RWPE1 (cell line): ENCODE results near the gene NACC2.

Experiments
- CTCF ChIA-PET: fragments of 350-600 bp; sonication (Branson Sonifier 250); formaldehyde crosslinking; extraction: SDS; loops from one replicate; lab custom pipeline; 2021; lab: Yijun Ruan, JAX
- POLR2A ChIA-PET: fragments of 400-600 bp; formaldehyde crosslinking; extraction: SDS; loops from one replicate; lab custom pipeline; 2020; ENCODE audit warnings: antibody characterized with exemption; ENCODE audit not compliant: low non-redundant PET; lab: Yijun Ruan, JAX
- DNase-seq: peaks from one replicate; pipeline ENCODE4 v3.0.0; 2012; ENCODE audit warnings: low spot score
- H3K27ac ChIP-seq: fragments of 450-650 bp; 2 replicates; pipeline ENCODE4 v1.5.1; 2017
- TF ChIP-seq, protein P1 (sequence below): fragments of 450-650 bp; conservative IDR thresholded peaks from 2 replicates; pipeline ENCODE4 v1.5.1; 2017; ENCODE audit warnings: low read depth, mild to moderate bottlenecking

Gene NACC2

DNA sequence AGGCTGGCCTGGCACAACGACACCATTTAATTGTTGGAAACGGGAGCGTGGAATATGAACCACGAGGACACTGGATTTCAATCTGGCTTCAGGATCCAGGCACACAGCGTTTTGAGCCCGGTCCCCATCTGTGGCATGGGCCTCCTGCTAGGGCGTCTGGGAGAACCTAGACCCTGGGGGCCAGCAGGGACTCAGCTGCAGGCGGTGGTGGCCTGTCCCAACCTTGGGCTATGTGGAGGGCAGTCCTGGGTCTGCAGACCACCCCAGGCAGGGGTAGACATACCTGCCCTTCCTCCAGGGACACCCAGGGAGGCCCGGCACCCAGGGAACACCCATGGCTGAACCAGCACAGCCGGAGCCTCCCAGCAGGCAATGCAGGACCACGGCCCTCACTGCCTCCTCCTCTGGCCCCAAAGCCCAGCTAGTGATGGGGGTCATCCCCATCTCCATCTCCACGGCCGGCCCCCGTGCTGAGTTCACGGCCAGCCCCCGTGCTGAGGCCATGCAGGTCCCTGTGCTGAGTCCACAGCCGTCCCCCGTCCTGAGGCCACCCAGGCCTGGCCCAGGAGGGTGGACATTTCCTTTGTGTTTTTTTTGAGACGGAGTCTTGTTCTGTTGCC lies 115.4 kb downstream of the NACC2 start:
- peak overlapping the region; percentile 15 for H3K27ac ChIP-seq
- TF ChIP-seq, protein P1, sequence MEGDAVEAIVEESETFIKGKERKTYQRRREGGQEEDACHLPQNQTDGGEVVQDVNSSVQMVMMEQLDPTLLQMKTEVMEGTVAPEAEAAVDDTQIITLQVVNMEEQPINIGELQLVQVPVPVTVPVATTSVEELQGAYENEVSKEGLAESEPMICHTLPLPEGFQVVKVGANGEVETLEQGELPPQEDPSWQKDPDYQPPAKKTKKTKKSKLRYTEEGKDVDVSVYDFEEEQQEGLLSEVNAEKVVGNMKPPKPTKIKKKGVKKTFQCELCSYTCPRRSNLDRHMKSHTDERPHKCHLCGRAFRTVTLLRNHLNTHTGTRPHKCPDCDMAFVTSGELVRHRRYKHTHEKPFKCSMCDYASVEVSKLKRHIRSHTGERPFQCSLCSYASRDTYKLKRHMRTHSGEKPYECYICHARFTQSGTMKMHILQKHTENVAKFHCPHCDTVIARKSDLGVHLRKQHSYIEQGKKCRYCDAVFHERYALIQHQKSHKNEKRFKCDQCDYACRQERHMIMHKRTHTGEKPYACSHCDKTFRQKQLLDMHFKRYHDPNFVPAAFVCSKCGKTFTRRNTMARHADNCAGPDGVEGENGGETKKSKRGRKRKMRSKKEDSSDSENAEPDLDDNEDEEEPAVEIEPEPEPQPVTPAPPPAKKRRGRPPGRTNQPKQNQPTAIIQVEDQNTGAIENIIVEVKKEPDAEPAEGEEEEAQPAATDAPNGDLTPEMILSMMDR: no peak
- CTCF ChIA-PET: no interaction called here
- POLR2A ChIA-PET: no interaction called here
- DNase-seq: no peak

DNA sequence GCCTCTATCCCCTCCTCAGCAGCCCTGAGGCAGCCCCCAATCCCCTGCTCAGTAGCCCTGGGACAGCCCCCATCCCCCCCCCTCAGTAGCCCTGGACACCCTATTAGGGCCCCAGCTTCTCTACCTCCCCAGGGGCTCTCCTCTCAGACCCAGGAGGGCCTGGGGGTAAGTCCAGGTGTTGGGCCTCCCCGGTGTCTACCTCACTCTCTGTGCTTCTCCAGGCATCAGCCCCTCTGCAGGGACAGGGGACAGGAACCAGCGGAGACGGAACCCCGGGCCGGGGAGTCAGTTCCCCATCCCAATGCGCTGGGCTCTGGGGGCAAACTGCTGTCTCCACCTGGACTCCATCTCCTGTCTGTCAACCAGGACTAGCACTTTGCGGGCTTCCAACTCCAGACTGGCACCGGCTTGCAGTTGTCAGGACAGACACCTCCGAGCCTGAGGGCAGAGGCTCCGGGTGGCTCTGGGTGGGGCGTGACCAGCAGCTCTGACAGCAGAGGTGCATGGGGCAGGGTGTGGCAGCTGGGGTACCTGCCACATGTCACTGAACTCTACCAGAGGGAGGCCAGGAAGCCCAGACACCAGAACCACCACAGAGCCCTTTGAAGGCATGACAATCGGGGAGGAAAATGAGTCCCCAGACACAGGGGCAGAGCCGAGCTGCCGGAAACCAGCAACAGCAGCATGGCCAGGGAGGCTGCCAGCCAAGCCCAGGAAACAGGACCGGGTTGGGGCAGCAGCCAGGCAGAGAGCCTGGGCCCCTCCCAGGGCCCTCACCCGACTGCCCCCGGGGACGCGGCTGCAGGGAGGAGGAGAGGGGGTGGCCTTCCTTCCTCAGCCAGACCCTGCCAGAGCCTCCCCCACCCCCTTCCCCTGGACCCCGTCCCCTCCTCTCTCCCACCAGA lies 116.2 kb downstream of the NACC2 start:
- no peak for DNase-seq
- TF ChIP-seq, protein P1: no peak
- ChIA-PET POLR2A (no interaction called here), CTCF (no interaction called here)
- H3K27ac ChIP-seq: peak overlapping the region; percentile 15

DNA sequence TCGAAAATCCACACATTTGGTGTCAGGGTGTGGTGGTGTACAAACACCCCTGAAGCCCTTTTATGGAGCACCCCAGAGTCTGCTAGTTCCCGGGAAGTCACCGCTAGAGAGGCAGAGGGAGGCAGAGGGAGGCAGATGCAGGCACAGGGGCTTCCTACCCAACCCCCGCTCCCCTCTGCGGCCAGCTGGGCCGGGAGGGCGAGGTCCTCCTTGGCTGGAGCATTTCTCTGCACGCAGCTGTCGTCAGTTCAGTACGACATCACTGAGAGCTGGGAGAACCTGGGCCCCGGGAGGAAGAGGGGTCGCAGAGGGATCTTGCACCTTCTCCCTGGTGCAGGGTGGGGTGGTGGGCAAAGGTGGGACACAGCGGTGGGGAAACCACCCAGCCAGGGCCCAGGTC lies 118.1 kb downstream of the NACC2 start:
- ChIA-PET CTCF (no interaction called here), POLR2A (no interaction called here)
- no peak for DNase-seq
- TF ChIP-seq, protein P1: no peak
- H3K27ac ChIP-seq: no peak overlapping the region

DNA sequence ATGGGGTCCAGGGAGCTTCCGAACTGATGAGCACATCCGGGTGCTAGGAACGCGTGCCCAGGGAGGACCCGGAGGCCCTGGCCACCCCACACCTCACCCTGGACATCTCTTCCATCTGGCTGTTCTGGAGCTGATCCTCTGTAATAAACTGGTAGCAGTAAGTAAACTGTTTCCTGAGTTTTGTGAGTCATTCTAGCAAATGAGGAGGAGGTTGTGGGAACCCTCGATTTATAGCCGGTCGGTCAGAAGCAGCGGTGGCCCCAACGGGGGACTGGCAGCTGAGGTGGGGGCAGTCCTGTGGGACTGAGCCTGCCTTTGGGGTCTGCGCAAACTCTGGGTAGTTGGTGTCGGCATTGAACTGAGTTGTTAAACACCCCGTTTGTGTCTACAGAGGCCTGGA lies 118.6 kb downstream of the NACC2 start:
- POLR2A ChIA-PET: no interaction called here
- DNase-seq: no peak
- CTCF ChIA-PET: interaction anchor here (1.0 kb wide), 1 partner anchor 9 kb away, joined by 5 read pairs; no protein-coding TSS in a partner anchor
- TF ChIP-seq, protein P1: no peak
- no peak overlapping the region for H3K27ac ChIP-seq

DNA sequence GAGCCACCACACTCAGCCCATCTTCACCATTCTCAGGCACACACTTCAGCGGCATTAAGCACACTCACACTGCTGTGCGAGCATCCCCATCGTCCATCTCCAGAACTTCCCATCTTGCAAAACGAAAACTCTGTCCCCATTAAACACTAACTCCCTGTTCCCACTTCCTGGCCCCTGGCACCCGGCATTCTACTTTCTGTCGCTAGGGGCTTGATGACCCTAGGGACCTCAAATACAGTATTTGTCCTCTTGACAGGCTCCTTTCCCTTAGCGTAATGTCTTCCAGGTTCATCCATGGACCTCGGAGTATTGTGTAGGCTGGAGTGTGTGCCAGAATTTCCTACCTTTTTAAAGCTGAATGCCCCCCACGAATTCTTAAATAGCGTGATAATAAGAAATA lies 119.3 kb downstream of the NACC2 start:
- DNase-seq: no peak
- no peak overlapping the region for H3K27ac ChIP-seq
- ChIA-PET POLR2A (no interaction called here), CTCF (interaction anchor here (1.0 kb wide), 1 partner anchor 8 kb away, joined by 5 read pairs; no protein-coding TSS in a partner anchor)
- TF ChIP-seq, protein P1: no peak

DNA sequence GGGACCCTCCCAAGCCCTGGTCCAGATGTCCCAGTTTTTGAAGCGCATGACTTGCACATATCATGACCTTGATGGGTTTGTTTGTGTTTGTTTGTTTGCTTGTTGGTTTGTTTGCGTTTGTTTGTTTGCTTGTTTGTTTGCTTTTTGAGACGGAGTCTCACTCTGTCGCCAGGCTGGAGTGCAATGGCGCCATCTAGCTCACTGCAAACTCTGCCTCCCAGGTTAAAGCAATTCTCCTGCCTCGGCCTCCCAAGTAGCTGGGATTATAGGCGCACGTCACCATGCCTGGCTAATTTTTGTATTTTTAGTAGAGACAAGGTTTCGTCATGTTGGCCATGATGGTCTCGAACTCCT lies 120.9 kb downstream of the NACC2 start:
- H3K27ac ChIP-seq: no peak overlapping the region
- CTCF ChIA-PET: no interaction called here
- TF ChIP-seq, protein P1: no peak
- no peak for DNase-seq
- POLR2A ChIA-PET: no interaction called here
